Activated CD4-positive, alpha-beta T cell treated with anti-CD3 and anti-CD28 coated beads, Interleukin-10, Interleukin-2, amounts not matched to agents 100 ng/mL and 50 ng/mL, durations not matched to agents 16 hours and 8 hours (primary cell): ENCODE data around the gene OTOGL.

ENCODE experiments used
- DNase-seq: peaks from one replicate; pipeline ENCODE4 v3.0.0-alpha.2; 2020

OTOGL gene, protein sequence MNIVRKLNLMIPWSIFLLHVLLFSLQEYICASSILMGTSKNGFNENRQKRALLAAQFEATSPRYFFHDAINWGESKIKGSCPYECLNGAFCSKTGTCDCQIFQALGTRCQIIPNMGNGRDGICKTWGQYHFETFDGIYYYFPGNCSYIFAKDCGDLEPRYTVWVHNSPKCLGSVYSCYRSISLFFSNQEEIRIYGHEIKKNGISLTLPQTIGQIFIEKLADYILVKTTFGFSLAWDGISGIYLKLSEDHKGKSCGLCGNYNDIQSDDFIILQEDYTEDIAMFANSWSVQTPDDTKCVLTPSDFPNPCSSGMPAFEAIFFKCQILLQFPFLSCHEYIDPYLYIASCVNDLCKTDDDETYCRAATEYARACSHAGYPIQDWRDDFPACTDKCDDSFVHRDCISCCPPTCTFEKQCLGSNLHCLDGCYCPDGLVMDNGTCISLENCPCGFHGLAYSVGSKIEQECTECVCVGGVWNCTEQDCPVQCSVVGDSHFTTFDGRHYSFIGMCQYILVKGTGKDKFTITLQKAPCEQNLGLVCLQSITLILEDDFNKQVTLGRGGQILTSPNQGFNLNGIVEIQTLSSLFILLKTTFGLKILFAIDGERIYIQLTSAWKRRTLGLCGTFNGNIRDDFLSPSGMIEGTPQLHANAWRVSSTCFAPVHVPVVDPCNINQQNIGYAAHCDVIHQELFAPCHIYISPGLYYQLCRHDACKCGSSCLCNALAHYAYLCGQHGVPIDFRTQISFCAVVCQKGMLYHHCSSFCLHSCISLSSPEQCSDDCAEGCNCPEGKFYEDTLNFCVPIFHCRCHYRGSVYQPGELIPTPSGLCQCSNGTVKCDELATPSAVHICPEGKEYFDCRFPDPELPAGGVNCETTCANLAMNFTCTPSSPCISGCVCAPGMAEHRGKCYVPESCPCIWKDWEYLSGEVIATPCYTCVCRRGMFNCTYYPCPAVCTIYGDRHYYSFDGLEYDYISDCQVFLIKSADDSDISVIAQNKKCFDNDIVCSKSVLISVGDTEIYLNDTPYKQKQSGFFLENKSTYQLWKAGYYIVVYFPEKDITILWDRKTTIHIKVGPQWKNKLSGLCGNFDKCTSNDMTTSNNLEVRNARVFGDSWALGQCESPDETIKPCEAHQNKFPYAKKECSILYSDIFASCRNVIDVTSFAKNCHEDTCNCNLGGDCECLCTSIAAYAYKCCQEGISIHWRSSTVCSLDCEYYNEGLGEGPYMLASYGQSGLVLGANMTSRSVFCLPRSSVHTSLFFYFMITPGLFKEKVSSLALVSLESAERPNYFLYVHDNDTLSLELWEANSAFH (N-terminal part only)

DNA sequence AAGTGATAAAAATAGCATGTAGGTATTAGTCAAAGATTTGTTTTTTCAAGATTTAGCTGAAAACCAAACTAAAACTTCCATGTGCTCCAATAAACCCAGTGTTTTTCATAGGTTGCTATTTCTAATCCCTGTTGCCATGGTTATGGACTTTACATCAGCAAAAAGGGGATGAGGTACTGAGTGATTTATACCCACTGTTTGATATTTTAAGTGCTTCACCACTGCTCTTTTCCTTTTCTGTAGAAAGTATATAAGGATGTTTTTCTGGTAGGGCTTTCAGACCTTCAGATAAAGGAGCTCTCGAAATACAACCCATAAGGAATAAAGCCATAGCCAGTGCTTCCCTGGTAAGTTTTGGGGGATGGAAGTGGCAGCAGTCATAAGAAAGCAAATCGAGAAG, at the start of gene OTOGL:
TSS of gene OTOGL (plus strand) at position 279 of the 400 bp plus-strand sequence. CDS start 109,895 bp downstream, outside the sequence.
- DNase-seq = no peak

DNA sequence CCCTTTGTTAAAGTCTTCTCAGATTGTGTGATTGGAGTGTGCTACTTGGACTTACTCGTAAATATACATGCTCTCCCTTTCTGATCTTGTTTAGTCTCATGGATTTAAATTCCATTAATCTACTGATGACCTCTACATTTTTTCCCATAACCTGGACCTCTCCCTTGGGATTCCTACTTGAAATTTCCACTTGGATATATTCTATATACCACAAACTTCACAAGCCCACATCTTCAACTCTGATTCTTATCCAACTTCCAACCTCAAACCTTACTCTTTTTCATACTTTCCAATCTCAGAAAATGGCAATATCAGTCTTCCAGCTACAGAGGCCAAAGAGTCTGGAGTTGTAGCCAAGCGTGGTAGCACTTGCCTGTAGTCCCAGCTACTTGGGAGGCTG, 49.1 kb upstream of the OTOGL start:
- DNase-seq = no peak

DNA sequence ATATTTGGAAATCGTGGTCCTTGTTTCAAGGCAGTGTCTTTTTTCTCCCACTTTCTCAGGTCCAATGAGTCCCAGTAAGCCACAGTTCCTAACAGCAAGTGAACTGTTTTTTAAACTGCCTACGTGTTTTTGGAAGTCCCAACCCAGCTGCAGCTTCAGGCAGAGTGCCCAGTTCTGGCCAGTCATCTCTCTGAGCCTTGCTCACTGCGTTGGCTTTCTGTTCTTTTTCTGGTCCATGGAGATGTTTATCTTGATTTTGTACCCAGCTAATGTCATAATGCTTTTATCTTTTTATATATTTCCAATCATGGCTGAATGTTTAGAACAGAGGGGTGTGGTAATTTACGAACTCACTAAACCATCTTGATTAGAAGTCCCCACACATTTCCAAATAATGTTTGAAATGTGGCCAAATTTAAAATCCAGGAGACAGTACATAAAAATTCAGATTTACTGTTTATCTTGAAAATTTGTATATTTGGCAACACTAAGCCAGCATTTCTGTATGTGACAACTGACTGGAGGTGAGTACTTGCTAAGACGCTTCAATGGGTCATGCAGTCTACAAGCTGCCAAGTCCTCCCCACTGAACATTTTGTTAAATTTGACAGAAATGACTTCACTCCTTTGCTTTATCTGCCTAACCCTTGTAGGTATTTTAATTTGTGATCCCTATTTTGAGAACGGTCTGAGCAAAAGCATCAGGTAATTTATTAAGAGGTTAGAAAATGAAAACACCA, 46.1 kb upstream of the OTOGL start:
- no peak for DNase-seq

DNA sequence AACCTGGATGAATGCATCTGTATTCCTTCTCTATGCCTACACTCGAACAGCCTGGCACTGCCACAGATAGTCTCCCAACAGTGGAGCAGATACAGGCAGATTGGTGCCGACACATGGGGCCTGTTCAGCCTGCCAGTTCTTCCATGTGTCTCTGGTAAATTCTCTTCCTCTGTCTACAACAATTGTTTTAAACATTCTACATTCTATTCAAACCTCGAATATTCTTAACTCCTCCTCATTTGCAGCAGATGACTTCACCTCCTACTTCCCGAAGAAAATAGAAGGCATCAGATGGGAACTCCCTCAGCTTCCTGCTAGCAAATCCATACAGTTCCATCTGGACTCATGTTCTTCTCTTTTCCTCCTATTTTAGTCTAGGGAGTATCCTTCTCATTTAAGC, 43.1 kb upstream of the OTOGL start:
- no peak for DNase-seq

DNA sequence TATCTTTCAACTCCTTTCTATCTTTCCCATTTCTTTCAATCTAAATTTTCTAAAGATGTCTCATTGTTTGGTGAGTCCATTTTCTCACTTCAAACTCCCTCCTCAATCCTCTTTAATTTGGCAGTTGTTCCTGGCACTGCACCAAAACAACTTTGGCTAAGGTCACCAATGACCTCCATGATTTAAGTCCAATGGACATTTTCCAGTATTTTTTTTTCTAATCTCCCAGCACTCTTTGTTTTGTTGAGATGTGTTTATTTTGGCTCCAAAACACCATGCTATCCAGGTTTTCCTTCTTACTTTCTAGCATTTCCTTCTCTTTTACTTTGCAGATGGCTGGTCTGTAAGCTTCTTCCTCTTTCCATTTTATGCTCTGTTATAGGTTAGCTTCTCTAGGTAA, 42.5 kb upstream of the OTOGL start:
- no peak for DNase-seq

DNA sequence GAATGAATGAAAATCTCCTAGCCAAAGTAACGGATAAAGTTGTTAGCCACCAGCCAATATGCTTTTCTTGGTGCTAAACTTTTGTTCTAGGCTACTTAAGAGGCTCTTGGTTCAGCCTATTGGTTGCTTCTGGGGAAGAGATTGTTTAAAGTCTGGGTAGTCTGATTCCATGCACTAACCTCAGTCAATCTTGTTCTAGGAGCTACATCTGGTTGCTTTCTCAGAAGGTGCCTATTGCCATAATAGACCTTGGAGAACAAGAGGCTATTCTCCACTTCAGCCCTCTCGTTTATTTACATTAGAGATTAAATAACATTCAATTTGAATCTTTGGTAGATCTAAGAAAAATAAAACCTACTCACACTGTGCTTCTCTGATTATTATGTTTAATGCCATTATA, 40.8 kb upstream of the OTOGL start:
- DNase-seq = no peak

DNA sequence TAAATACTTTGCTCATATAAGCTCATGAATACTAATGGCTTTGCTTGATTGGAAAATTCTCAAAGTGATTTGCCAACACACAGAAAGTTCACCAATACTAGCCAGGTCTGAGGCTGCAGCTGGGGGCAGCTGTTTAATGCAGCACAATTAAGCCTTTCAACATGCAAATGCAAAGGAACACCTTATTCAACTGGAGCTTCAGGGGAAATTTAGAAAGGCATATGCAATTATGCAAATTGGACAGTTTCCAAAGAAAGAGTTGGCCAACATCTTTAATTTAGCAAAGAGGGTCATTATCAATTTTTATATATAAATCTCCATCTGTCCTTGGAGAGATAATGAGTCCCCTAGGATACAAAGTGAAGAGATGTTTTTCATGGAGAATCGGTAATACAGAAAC, 40.2 kb upstream of the OTOGL start:
- no peak for DNase-seq

DNA sequence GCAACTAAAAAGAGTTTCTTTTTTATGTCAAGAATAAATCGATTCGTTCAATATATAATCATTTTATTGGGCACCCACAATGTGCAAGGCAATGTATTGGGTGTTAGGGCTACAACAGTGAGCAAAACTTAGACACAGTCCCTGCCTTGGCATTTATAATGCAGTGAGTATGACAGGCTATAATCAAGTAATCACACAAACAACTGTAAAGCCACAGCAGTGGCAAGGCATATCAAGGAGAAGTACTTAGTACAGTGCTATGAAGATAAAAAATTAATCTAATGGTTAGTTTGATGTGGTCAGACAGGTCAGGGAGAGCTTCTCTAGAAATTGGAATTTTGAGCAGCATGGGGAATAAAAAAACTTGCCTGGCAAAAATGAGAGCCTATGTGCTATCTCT, 39.5 kb upstream of the OTOGL start:
- DNase-seq = no peak

DNA sequence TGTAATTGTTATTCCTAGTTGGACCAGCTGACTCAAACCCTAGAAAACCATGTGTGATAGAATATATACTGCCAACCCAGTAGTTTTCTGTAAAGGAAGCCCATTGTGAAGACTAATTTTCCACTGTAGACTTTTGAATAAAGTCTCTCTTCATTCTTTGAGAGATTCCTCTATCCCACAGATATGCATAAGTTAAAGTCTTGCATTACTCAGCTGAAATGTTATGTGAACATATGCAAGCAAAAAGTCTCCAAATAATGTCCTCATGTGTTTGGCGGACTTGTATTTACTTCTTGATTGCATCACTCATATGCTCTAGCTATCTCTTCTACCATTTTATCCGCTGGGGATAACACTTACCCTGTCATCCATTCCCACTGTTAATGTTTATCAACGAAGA, 35.1 kb upstream of the OTOGL start:
- no peak for DNase-seq

DNA sequence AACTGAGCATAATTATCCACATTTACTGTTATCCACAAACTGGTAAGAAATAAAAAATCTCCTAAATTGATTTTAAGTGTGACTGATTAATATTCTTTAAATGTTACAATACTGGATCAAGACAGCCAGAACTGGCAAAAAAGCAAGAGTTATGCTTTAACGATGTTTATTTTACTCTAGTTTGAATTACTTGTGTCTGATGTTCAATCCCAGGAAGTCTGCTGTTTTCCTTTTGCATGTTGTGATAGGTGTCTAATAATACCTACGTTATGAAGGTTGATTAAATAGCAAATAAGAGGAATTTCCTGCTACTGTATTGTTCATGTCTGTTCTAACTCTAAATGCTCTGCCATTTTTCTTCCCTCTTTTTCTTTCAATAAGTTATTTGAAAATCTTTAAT, 34.4 kb upstream of the OTOGL start:
- DNase-seq = no peak

DNA sequence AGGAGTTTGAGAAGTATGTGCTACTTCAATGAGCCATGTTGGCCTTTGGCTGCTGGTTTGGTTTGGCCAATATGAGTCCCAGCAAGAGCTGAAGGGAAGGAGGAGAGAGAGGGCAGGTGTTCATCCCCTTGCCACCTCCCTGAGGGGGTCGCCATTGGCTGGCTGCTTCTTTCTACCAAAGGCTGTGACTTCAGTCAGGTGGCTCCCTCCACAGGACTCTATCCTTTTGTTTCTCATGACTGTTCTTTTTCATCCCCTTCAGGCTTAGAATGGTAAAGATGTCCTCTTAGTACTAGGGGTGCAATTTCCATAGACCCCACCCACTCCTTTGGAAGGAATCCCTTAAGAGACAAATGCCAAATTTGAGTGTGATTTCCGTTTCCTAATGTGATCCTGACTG, 31.2 kb upstream of the OTOGL start:
- no peak for DNase-seq

DNA sequence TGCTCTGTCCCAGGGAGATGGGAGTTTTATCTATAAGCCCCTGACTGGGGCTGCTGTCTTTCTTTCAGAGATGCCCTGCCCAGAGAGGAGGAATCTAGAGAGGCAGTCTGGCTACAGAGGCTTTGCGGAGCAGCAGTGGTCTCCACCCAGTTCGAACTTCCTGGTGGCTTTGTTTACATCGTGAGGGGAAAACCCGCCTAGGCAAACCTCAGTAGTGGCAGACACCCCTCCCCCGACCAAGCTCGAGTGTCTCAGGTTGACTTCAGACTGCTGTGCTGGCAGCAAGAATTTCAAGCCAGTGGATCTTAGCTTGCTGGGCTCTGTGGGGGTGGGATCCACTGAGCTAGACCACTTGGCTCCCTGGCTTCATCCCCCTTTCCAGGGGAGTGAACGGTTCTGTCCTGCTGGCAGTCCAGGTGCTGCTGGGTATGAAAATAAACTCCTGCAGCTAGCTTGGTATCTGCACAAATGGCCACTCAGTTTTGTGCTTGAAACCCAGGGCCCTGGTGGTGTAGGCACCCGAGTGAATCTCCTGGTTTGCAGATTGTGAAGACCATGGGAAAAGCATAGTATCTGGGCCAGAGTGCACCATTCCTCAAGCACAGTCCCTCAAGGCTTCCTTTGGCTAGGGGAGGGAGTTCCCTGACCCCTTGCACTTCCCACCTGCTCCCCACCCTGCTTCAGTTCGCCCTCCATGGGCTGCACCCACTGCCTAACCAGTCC, 15.3 kb upstream of the OTOGL start:
- DNase-seq = peak; percentile 53

DNA sequence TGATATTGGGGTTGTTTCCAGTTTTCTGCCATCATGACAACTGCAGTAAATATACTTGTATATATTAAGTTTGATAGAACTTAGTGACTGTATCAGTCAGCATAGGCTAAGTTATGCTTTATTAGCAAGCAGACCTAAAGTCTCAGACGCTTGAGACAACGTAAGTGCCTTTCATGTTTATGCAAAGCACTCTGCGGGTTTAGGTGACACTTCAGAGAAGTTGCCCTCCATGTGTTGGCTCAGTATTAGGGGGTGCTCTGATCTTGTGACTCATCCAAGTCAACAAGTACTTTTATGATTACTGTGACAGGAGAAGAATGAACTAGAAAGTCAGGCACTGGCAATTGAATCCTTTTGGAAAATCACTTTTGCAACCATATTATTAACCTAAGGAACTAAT, 13.3 kb upstream of the OTOGL start:
- DNase-seq = no peak

DNA sequence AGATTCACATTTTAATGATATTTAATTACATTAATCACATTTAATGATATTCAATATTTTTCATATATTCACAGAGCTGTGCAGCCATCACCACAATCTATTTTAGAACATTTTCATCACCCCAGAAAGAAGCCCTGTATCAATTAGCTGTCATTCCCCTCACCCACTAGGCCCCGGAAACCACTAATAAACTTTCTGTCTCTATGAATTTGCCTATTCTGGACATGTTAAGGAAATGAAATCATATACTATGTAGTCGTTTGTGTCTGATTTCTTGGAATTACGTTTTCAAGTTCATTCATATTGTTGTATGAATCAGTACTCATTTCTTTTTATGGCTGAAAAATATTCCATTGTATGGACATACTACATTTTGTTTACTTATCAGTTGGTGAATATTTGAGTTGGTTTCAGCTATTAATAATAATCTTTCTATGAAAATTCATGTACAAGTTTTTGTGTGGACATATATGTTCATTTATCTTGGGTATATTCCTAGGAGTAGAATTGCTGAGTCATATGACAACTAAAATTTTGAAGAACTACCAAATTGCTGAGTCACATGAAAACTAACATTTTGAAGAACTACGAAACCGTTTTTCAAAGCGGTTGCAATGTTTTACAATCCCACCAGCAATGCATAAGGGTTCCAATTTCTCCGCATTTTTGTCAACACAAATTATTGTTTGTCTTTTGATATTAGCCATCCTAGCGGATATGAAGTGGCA, 11.7 kb upstream of the OTOGL start:
- DNase-seq = peak; percentile 33

DNA sequence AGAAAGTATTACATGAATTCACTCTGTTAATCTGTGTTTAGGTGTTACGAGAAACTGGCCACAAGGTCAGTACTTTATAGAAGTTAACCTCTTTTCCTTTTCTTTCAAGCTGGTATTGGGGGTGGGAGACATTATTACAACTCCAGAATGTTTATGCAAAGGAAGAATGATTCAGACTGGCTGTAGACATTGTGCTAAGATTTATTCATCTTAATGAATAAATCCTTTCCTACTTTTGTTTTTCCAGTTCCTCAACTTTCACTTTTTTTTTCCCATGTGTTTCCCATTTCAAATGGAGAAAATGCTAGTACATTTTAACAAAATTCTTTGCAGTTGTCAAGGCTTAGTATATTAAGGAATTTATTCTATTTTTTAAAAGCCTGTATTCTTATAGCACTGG, 1.3 kb downstream of the OTOGL start:
- no peak for DNase-seq

DNA sequence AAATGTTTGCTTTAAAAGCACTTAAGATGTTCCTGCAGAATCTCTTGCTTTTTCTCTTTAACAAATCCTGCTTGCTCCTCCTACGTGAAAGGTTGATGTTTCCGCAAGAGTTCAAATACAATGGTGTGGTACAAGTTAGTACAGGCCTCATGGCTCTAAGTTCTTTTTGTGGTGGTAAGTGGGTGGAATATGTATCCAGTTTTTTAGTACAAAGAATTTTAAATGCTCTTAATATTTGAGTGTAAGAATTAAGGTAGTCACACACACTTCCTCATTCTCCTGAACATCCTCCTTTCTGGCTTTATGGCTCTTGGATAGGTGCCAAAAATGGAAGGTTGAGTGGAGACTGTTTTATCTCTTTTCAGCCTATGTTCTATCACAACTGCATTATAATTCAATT, 1.8 kb downstream of the OTOGL start:
- no peak for DNase-seq

DNA sequence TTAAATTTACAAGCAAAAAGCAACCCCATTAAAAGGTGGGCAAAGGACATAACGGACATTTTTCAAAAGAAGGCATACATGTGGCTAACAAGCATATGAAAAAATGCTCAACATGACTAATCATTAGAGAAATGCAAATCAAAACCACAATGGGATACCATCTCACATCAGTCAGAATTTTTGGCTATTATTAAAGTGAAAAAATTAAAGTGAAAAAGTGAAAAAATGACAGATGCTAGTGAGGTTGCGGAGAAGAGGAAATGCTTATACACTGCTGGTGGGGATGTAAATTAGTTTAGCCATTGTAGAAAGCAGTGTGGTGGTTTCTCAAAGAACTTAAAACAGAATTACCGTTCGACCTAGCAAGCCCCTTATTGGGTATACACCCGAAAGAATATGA, 7.9 kb downstream of the OTOGL start:
- DNase-seq = no peak

DNA sequence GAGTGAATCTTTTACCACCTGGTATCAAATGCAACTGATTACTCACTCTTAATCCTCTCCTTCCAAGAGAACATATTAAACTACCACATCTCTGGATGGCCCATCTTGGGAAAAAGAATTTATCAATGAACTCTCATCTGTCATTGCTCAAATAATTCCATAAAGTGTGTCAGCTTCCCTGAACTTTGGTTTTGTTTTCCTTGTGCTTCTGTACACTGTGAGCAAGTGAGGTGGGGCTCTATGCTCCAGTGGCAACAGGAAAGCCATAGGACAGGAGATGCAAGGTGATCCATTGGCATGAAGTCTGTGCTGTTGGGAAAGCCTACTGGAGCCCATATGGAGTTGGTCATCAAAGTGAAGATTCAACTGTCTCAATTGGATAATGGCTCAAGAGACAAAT, 17.4 kb downstream of the OTOGL start:
- DNase-seq = no peak

DNA sequence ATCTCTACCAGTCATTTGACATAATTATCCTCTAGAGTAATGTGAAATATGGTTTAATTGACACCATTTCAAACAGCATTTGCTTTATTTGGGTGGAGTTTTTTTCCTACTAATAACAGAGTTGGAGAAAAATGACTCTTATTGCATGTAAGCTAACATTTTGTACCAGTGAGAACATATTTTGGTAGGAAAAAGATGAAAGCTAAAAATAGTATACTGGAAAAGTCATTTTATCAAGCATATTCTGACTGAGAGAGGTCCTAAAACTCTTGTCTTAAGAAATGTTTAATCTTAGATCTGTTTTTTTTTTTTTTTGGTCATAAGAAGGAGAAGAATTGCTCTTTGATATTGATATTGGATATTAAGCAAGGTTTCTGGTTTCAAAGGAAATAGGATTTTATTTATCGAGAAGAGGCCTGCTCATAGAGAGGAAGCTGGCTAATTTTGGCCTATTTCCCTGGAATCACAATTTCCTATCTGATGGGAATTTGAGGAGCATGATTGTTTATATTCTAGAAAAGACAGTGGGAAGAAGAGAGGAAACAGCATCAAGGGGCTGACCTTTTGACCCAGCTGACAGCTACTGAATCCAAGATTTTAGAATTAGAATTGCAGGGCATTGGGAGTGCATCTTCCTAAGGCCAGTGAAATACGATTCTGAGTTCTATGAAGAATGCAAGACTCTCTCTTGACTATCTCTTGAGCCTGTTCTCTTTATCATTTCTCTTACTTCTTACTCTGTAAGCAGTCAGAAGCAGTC, 19.4 kb downstream of the OTOGL start:
- DNase-seq = no peak

DNA sequence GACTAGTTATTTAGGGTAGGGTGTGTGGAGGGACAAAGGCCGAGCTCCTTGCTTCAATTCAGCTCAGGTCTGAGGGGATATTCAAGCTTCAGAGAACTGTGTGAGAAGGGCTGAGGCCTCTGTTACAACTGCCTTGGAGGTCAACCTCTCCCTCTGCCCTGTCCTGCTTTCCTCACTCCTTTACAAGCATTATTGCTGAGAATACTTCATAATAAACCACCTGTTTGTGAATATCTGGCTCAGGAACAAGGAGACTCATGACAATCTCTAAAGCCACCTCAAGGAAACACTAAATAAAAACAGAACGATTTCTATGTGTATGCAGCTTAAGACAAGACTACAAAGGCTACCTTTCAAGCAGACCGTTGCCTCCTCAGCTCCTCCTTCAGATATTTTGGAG, 21.7 kb downstream of the OTOGL start:
- DNase-seq = no peak
